IMR-90 (cell line): ENCODE measurements around the gene MIB1. TPM values are rescaled to one million over a fixed set of nuclear protein-coding genes. Genes with fewer than 3 reads are reported as not detected.
A peak's percentile ranks its signal among the peaks of the same experiment; 100 is the strongest.

Experiments used
- ATAC-seq: fragments of 200-7000 bp; cut with Tn5 transposase; 2 replicates; pipeline ENCODE4 v1.9.1; 2020; ENCODE audit warnings: low read depth, mild to moderate bottlenecking, moderate library complexity
- BruUV-seq: library from RNA; stranded (reverse); fragments of 400-500 nt; replicated peaks from 2 replicates; lab custom pipeline; 2021; lab: Mats Ljungman, UMichigan
- CTCF ChIA-PET: fragments of 300-600 bp; formaldehyde crosslinking; extraction: SDS; loops from one replicate; lab custom pipeline; 2021; ENCODE audit warnings: antibody characterized with exemption; lab: Yijun Ruan, JAX
- POLR2A ChIA-PET: fragments of 300-600 bp; sonication (Branson Sonifier 250); formaldehyde crosslinking; loops from one replicate; lab custom pipeline; 2022; ENCODE audit warnings: antibody characterized with exemption; ENCODE audit not compliant: unreplicated experiment; lab: Charles Lee
- DNase-seq: peaks from one replicate; pipeline ENCODE4 v3.0.0; 2013
- H2AFZ ChIP-seq: replicated peaks from 2 replicates; pipeline ENCODE3; 2013; ENCODE audit warnings: low read length, mild to moderate bottlenecking; ENCODE audit not compliant: poor library complexity
- H2AK5ac ChIP-seq: 2 replicates; pipeline ENCODE4 v1.6.1; 2013; ENCODE audit warnings: low read depth, low read length, inconsistent platforms
- H2AK9ac ChIP-seq: replicated peaks from 2 replicates; pipeline ENCODE3; 2013; ENCODE audit warnings: mild to moderate bottlenecking, low read depth, low read length, moderate library complexity; ENCODE audit not compliant: poor library complexity
- H2BK120ac ChIP-seq: 2 replicates; pipeline ENCODE4 v1.6.1; 2013; ENCODE audit warnings: low read depth, low read length, inconsistent platforms
- H2BK15ac ChIP-seq: 3 replicates; pipeline ENCODE4 v1.6.1; 2013; ENCODE audit warnings: low read depth, low read length, inconsistent platforms
- H2BK20ac ChIP-seq: 2 replicates; pipeline ENCODE4 v1.6.1; 2013; ENCODE audit warnings: low read depth, mild to moderate bottlenecking, inconsistent platforms, low read length, moderate library complexity
- H2BK5ac ChIP-seq: 2 replicates; pipeline ENCODE4 v1.6.1; 2013; ENCODE audit warnings: mild to moderate bottlenecking, low read depth, low read length, inconsistent platforms; ENCODE audit not compliant: poor library complexity, severe bottlenecking
- H3K14ac ChIP-seq: replicated peaks from 2 replicates; pipeline ENCODE4 v1.6.1; 2013; ENCODE audit warnings: low read depth, low read length, inconsistent platforms
- H3K18ac ChIP-seq: 2 replicates; pipeline ENCODE4 v1.6.1; 2013; ENCODE audit warnings: low read depth, low read length, control low read depth
- H3K23ac ChIP-seq: 2 replicates; pipeline ENCODE4 v1.6.1; 2013; ENCODE audit warnings: low read depth, low read length, inconsistent platforms
- H3K27ac ChIP-seq: 2 replicates; pipeline ENCODE4 v1.5.1; 2013; ENCODE audit warnings: mild to moderate bottlenecking, control low read depth, low read length; ENCODE audit not compliant: insufficient read depth
- H3K27me3 ChIP-seq: 2 replicates; pipeline ENCODE4 v1.6.1; 2013; ENCODE audit warnings: low read length; ENCODE audit not compliant: control insufficient read depth, insufficient read depth
- H3K36me3 ChIP-seq: 2 replicates; pipeline ENCODE4 v1.6.1; 2013; ENCODE audit warnings: low read length, mixed read lengths; ENCODE audit not compliant: control insufficient read depth, insufficient read depth
- H3K4ac ChIP-seq: 2 replicates; pipeline ENCODE4 v1.6.1; 2013; ENCODE audit warnings: low read depth, low read length, inconsistent platforms
- H3K4me1 ChIP-seq: 2 replicates; pipeline ENCODE4 v1.6.1; 2013; ENCODE audit warnings: low read length, mixed read lengths; ENCODE audit not compliant: control insufficient read depth, insufficient read depth
- H3K4me2 ChIP-seq: 2 replicates; pipeline ENCODE4 v1.6.1; 2013; ENCODE audit warnings: low read depth, mild to moderate bottlenecking, control low read depth, low read length, moderate library complexity
- H3K4me3 ChIP-seq: 2 replicates; pipeline ENCODE4 v1.5.1; 2013; ENCODE audit warnings: low read depth, mild to moderate bottlenecking, control low read depth, low read length, moderate library complexity; ENCODE audit not compliant: insufficient read depth
- H3K56ac ChIP-seq: 2 replicates; pipeline ENCODE4 v1.6.1; 2013; ENCODE audit warnings: low read length, inconsistent platforms; ENCODE audit not compliant: insufficient read depth; ENCODE audit errors: extremely low read depth
- H3K79me1 ChIP-seq, 2 experiments: 2 replicates each; pipeline ENCODE4 v1.6.1; 2013; ENCODE audit warnings: low read length in 2 of 2, inconsistent platforms in 1 of 2, low read depth in 1 of 2
- H3K9ac ChIP-seq: 2 replicates; pipeline ENCODE4 v1.6.1; 2013; ENCODE audit warnings: low read depth, low read length, control low read depth
- H3K9me1 ChIP-seq: 2 replicates; pipeline ENCODE4 v1.6.1; 2013; ENCODE audit warnings: low read length, inconsistent platforms; ENCODE audit not compliant: insufficient read depth
- H3K9me3 ChIP-seq: 2 replicates; pipeline ENCODE4 v1.6.1; 2013; ENCODE audit warnings: low read length; ENCODE audit not compliant: control insufficient read depth, insufficient read depth
- H4K20me1 ChIP-seq: 2 replicates; pipeline ENCODE4 v1.6.1; 2013; ENCODE audit warnings: low read length, inconsistent platforms; ENCODE audit not compliant: insufficient read depth
- H4K5ac ChIP-seq: 2 replicates; pipeline ENCODE4 v1.6.1; 2013; ENCODE audit warnings: mild to moderate bottlenecking, low read depth, low read length, control low read depth
- H4K8ac ChIP-seq, 2 experiments: 2 replicates each; pipeline ENCODE4 v1.6.1; 2013; ENCODE audit warnings: low read depth in 2 of 2, low read length in 2 of 2, control low read depth in 1 of 2, inconsistent platforms in 1 of 2
- H4K91ac ChIP-seq: 2 replicates; pipeline ENCODE4 v1.6.1; 2013; ENCODE audit warnings: low read depth, low read length, inconsistent platforms; ENCODE audit not compliant: insufficient read depth
- BHLHE40 ChIP-seq: fragments of 150-350 bp; IDR thresholded peaks from 2 replicates; pipeline ENCODE4 v1.6.1; 2016; ENCODE audit warnings: mild to moderate bottlenecking, low read depth, low read length
- CEBPB ChIP-seq: IDR thresholded peaks from 2 replicates; pipeline ENCODE4 v1.6.1; 2012; ENCODE audit warnings: low read depth, low read length, improper control_type of control experiment
- CTCF ChIP-seq: conservative IDR thresholded peaks from 2 replicates; pipeline ENCODE4 v1.5.1; 2012; ENCODE audit warnings: mild to moderate bottlenecking, low read depth, low read length, improper control_type of control experiment
- ELK1 ChIP-seq: fragments of 150-350 bp; IDR thresholded peaks from 2 replicates; pipeline ENCODE4 v1.6.1; 2016; ENCODE audit warnings: low read depth, mild to moderate bottlenecking, low read length, moderate library complexity, borderline replicate concordance
- MAZ ChIP-seq: IDR thresholded peaks from 2 replicates; pipeline ENCODE4 v1.6.1; 2012; ENCODE audit warnings: low read depth, mild to moderate bottlenecking, low read length, improper control_type of control experiment, moderate library complexity, borderline replicate concordance
- MXI1 ChIP-seq: IDR thresholded peaks from 2 replicates; pipeline ENCODE4 v1.6.1; 2012; ENCODE audit warnings: low read depth, mild to moderate bottlenecking, low read length, moderate library complexity, borderline replicate concordance
- NFE2L2 ChIP-seq: fragments of 150-350 bp; IDR thresholded peaks from 2 replicates; pipeline ENCODE4 v1.6.1; 2016; ENCODE audit warnings: low read depth, mild to moderate bottlenecking, low read length
- RAD21 ChIP-seq: IDR thresholded peaks from 2 replicates; pipeline ENCODE4 v1.6.1; 2012; ENCODE audit warnings: low read length, improper control_type of control experiment
- RFX5 ChIP-seq: IDR thresholded peaks from 2 replicates; pipeline ENCODE4 v1.8.0; 2012; ENCODE audit warnings: low read depth, mild to moderate bottlenecking, low read length, moderate library complexity
- USF2 ChIP-seq: fragments of 150-350 bp; IDR thresholded peaks from 2 replicates; pipeline ENCODE4 v1.6.1; 2017; ENCODE audit warnings: mild to moderate bottlenecking, antibody characterized with exemption, low read length, low read depth
- WGBS, 2 experiments: methylation state at CpG; one replicate each; pipeline versions ENCODE4 v1.1.5 to v1.1.7; 2013; ENCODE audit warnings: missing lambda C conversion rate in 2 of 2; ENCODE audit not compliant: insufficient read length in 1 of 2; ENCODE audit errors: extremely low coverage in 2 of 2; 5-methylcytosine and 5-hydroxymethylcytosine counted together
- dilution Hi-C: fragments of 300-500 bp; cut with HindIII; formaldehyde crosslinking; loops from one replicate; pipeline ENCODE4 v1.14.3; 2018; ENCODE audit warnings: low sequenced_read_pairs; ENCODE audit not compliant: unreplicated experiment
- in situ Hi-C: fragments of 300-500 bp; cut with MboI; formaldehyde crosslinking; loops from 3 replicates; pipeline ENCODE4 v1.14.3; 2019; ENCODE audit warnings: low sequenced_read_pairs, inconsistent platforms, mixed read lengths
- intact Hi-C: fragments of 100-400 bp; cut with micrococcal nuclease; formaldehyde crosslinking; loops from 2 replicates; pipeline ENCODE4 v1.10.0; 2022
- polyA plus RNA-seq, 3 experiments: library from polyadenylated mRNA; depleted of rRNA; stranded (reverse); fragments of >200 nt; gene quantifications; 2 replicates each; pipeline ENCODE4 v1.2.3, GENCODE V29; 2012; ENCODE audit warnings: low replicate concordance in 1 of 3
- total RNA-seq: library from RNA; depleted of rRNA; stranded (reverse); fragments of >200 nt; gene quantifications from 2 replicates; pipeline ENCODE4 v1.2.3, GENCODE V29; 2012

MIB1 gene
- total and polyA plus RNA-seq, 2 of the 4 experiments (the other 2 are of a cell fraction): 5.9 to 80.1 TPM

- no CpG with 5 or more reads among the region's 3 CpGs for WGBS, 2 experiments
- Histone ChIP-seq H3K9me3 (no peaks in the 10 kb centered on the region), H3K79me1 (peaks cover 0 to 6% of the 10 kb centered on the region in 2 experiments; a peak in 2 of 4 replicates), H2BK5ac (no peak overlapping the region), H4K8ac (no peak overlapping the region), H4K20me1 (no peaks in the 10 kb centered on the region), H3K56ac (no peak overlapping the region), H3K4me3 (no peak overlapping the region), H2AK5ac (no peak overlapping the region), H3K14ac (no peak overlapping the region), H3K4me2 (no peak overlapping the region), H2BK120ac (no peak overlapping the region), H3K27me3 (no peaks in the 10 kb centered on the region), H3K27ac (no peak overlapping the region), H4K91ac (no peak overlapping the region), H3K36me3 (no peaks in the 10 kb centered on the region; the same call in 1 of the 2 replicates), H3K9ac (no peak overlapping the region), H2AFZ (no peak overlapping the region), H2BK15ac (no peak overlapping the region), H3K4me1 (0 out of 2 replicates have a peak, but pooled peaks cover 1% of the 10 kb centered on the region), H3K23ac (no peak overlapping the region), H2AK9ac (no peak overlapping the region), H4K5ac (no peak overlapping the region), H3K18ac (no peak overlapping the region), H3K9me1 (no peaks in the 10 kb centered on the region), H3K4ac (no peak overlapping the region), H2BK20ac (no peak overlapping the region)
- intact Hi-C loops (no loop called here), dilution Hi-C loops (no loop called here), in situ Hi-C loops (no loop called here)
- CTCF ChIA-PET: interaction anchor here (0.5 to 0.8 kb wide), 2 partner anchors 10 to 772 kb away, joined by 3 to 4 read pairs; no protein-coding TSS in a partner anchor
- no peak for TF ChIP-seq MXI1
- TF ChIP-seq RAD21: no peak
- TF ChIP-seq ELK1: no peak
- TF ChIP-seq CTCF: no peak
- no peak for TF ChIP-seq MAZ
- no peak for TF ChIP-seq BHLHE40
- no peak for TF ChIP-seq RFX5
- TF ChIP-seq USF2: no peak
- no peak for TF ChIP-seq NFE2L2
- TF ChIP-seq CEBPB: no peak
- DNase-seq (peak; percentile 70), ATAC-seq (peak; percentile 53)
- POLR2A ChIA-PET: no interaction called here
- no TSS peak for BruUV-seq
Measured at GRCh38 chr18:21826196-21826595, 85.6 kb downstream of the MIB1 start.
